Hepatocyte (in vitro differentiated cells): ENCODE measurements around the gene TP53I3.

ENCODE experiments used
- EZH2 ChIP-seq: fragments of 200-600 bp; sonication (generic); IDR thresholded peaks from 2 replicates; pipeline ENCODE4 v1.6.1; 2016; ENCODE audit warnings: antibody characterized with exemption, mild to moderate bottlenecking, borderline replicate concordance
- TF ChIP-seq, protein P1 (sequence below): fragments of 200-600 bp; sonication (generic); IDR thresholded peaks from 2 replicates; pipeline ENCODE4 v1.5.1; 2016; ENCODE audit warnings: antibody characterized with exemption, mild to moderate bottlenecking; ENCODE audit not compliant: poor library complexity

DNA sequence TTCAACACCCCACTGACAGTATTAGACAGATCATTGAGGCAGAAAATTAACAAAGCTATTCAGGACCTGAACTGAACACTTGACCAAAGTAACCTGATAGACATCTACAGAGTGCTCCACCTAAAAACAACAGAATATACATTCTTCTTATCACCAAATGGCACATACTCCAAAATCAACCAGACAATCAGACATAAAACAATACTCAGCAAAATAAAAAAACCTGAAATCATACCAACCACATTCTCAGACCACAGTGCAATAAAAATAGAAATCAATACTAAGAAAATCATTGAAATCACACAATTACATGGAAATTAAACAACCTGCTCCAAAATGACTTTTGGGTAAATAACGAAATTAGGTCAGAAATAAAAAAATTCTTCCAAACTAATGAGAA, 22.7 kb upstream of the TP53I3 start:
- TF ChIP-seq, protein P1, sequence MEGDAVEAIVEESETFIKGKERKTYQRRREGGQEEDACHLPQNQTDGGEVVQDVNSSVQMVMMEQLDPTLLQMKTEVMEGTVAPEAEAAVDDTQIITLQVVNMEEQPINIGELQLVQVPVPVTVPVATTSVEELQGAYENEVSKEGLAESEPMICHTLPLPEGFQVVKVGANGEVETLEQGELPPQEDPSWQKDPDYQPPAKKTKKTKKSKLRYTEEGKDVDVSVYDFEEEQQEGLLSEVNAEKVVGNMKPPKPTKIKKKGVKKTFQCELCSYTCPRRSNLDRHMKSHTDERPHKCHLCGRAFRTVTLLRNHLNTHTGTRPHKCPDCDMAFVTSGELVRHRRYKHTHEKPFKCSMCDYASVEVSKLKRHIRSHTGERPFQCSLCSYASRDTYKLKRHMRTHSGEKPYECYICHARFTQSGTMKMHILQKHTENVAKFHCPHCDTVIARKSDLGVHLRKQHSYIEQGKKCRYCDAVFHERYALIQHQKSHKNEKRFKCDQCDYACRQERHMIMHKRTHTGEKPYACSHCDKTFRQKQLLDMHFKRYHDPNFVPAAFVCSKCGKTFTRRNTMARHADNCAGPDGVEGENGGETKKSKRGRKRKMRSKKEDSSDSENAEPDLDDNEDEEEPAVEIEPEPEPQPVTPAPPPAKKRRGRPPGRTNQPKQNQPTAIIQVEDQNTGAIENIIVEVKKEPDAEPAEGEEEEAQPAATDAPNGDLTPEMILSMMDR, result no peak
- TF ChIP-seq EZH2, result no peak
